ENCODE results near the gene IL4.

GRCh38 chr5:132687995-132688394, 14.2 kb downstream of the IL4 start:
- TF ChIP-seq EZH2 (IDR thresholded peaks at IDR 0.05; ENCODE audit: borderline replicate concordance) (no peak), CTCF (IDR thresholded peaks at IDR 0.05; ENCODE audit: poor library complexity) (no peak)

All from hepatocyte (in vitro differentiated cells).